Measurements from ENCODE around the gene CORO2B.

CORO2B gene

DNA sequence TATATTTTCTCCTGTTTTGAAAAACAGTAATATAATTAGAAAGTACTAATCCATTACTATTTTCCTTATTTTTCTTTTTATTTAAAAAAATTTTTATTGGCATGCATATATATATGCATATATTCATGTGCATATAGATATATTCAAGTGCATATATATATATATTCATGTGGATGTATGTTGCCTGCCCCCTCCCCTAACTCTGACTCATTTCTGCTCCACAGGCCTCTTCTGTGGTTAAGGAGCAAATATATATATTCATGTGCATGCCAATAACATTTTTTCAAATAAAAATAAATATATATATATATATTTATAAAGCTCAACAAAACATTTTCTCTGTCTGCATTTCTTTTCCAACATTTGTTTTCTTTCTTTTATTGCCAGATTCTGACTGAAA is 13.6 kb upstream of the CORO2B start:
- Histone ChIP-seq H3K4me2 (ENCODE audit: low read depth, low read length) (no peak overlapping the region), H3K9me3 (replicated peaks; ENCODE audit: insufficient read depth, low read length) (no peaks in the 10 kb centered on the region), H3K4me1 (ENCODE audit: low read length) (no peaks in the 10 kb centered on the region), H2AFZ (ENCODE audit: low read length) (no peak overlapping the region), H3K79me2 (ENCODE audit: low read length) (no peaks in the 10 kb centered on the region), H3K4me3 (ENCODE audit: low read length) (no peak overlapping the region), H3K9ac (ENCODE audit: low read length) (no peak overlapping the region), H3K36me3 (replicated peaks; ENCODE audit: insufficient read depth, low read length) (no peaks in the 10 kb centered on the region), H3K27ac (ENCODE audit: low read length) (no peak overlapping the region), H4K20me1 (ENCODE audit: insufficient read depth, low read length) (no peaks in the 10 kb centered on the region), H3K9me2 (replicated peaks; ENCODE audit: insufficient read depth, low read length) (no peaks in the 10 kb centered on the region), H3F3A (ENCODE audit: insufficient read depth, low read length) (no peaks in the 10 kb centered on the region), H3K27me3 (replicated peaks; ENCODE audit: insufficient read depth, low read length) (no peaks in the 10 kb centered on the region)
- DNase-seq = no peak
- no peak for TF ChIP-seq EZH2phosphoT487 (IDR thresholded peaks at IDR 0.05; ENCODE audit: low read length)
- no peak for TF ChIP-seq EZH2 (optimal IDR thresholded peaks at IDR 0.05; ENCODE audit: low read depth, low read length)
- TF ChIP-seq, protein P1, sequence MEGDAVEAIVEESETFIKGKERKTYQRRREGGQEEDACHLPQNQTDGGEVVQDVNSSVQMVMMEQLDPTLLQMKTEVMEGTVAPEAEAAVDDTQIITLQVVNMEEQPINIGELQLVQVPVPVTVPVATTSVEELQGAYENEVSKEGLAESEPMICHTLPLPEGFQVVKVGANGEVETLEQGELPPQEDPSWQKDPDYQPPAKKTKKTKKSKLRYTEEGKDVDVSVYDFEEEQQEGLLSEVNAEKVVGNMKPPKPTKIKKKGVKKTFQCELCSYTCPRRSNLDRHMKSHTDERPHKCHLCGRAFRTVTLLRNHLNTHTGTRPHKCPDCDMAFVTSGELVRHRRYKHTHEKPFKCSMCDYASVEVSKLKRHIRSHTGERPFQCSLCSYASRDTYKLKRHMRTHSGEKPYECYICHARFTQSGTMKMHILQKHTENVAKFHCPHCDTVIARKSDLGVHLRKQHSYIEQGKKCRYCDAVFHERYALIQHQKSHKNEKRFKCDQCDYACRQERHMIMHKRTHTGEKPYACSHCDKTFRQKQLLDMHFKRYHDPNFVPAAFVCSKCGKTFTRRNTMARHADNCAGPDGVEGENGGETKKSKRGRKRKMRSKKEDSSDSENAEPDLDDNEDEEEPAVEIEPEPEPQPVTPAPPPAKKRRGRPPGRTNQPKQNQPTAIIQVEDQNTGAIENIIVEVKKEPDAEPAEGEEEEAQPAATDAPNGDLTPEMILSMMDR (IDR thresholded peaks at IDR 0.05; ENCODE audit: low read length) = no peak

DNA sequence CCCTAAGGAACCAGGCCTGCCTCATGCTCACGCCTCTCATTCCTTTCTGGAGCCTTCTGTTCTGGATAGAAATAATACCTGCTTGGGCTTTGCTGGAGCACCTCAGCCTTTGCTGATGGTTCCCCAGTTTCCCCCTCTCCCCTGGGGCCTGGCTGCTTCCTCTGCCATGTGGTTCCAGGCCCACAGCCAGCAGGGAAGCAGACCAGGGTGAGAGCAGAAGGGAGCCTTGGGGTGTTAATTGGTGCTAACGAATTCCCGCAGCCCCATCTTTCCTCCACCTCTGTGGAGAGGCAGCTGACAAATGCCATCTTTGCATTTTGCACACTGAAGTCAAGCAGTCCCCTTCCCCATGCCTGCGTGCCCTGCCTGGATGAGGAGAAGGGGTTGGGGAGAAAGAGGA is 13.1 kb upstream of the CORO2B start:
- Histone ChIP-seq H3K79me2 (ENCODE audit: low read length) (no peaks in the 10 kb centered on the region), H4K20me1 (ENCODE audit: insufficient read depth, low read length) (no peaks in the 10 kb centered on the region), H3K4me2 (ENCODE audit: low read depth, low read length) (no peak overlapping the region), H3K36me3 (replicated peaks; ENCODE audit: insufficient read depth, low read length) (no peaks in the 10 kb centered on the region), H3F3A (ENCODE audit: insufficient read depth, low read length) (no peaks in the 10 kb centered on the region), H3K9me2 (replicated peaks; ENCODE audit: insufficient read depth, low read length) (no peaks in the 10 kb centered on the region), H2AFZ (ENCODE audit: low read length) (no peak overlapping the region), H3K27me3 (replicated peaks; ENCODE audit: insufficient read depth, low read length) (no peaks in the 10 kb centered on the region), H3K4me1 (ENCODE audit: low read length) (no peaks in the 10 kb centered on the region), H3K9me3 (replicated peaks; ENCODE audit: insufficient read depth, low read length) (no peaks in the 10 kb centered on the region), H3K4me3 (ENCODE audit: low read length) (no peak overlapping the region), H3K9ac (ENCODE audit: low read length) (no peak overlapping the region), H3K27ac (ENCODE audit: low read length) (no peak overlapping the region)
- TF ChIP-seq, protein P1 (IDR thresholded peaks at IDR 0.05; ENCODE audit: low read length) = no peak
- TF ChIP-seq EZH2 (optimal IDR thresholded peaks at IDR 0.05; ENCODE audit: low read depth, low read length) (no peak), EZH2phosphoT487 (IDR thresholded peaks at IDR 0.05; ENCODE audit: low read length) (no peak)
- no peak for DNase-seq

DNA sequence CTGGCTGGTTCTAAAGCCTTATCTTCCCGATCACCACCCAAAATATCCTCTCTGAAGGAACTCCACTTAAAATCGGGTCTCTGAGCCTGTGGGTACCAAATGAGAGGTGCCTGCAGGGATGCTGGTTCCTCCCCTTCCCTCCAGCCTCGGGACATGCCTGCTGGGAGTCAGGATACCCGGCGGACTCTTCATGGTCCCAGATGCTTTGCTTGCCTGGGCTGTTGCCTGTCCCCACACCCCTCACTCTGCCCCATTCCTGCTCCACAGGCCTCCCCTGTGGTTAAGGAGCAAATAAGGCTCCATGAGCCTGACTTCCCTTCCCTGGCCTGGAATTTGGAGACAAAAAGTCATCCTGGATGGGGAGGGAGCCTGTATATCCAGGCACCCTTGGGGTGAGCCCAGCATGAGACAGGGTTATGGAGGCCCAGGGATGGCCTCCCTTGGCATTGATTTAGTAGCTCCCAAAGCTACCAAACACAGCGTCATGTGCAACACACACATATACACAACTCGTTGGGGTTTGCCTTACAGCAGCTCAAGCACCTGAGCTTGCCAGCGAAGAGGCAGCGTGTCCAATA is 12.3 kb upstream of the CORO2B start:
- Histone ChIP-seq H3K79me2 (ENCODE audit: low read length) (no peaks in the 10 kb centered on the region), H3K4me2 (ENCODE audit: low read depth, low read length) (no peak overlapping the region), H2AFZ (ENCODE audit: low read length) (no peak overlapping the region), H3K27me3 (replicated peaks; ENCODE audit: insufficient read depth, low read length) (no peaks in the 10 kb centered on the region), H3K4me3 (ENCODE audit: low read length) (no peak overlapping the region), H3K9me3 (replicated peaks; ENCODE audit: insufficient read depth, low read length) (no peaks in the 10 kb centered on the region), H3K9ac (ENCODE audit: low read length) (no peak overlapping the region), H4K20me1 (ENCODE audit: insufficient read depth, low read length) (no peaks in the 10 kb centered on the region), H3F3A (ENCODE audit: insufficient read depth, low read length) (no peaks in the 10 kb centered on the region), H3K36me3 (replicated peaks; ENCODE audit: insufficient read depth, low read length) (no peaks in the 10 kb centered on the region), H3K27ac (ENCODE audit: low read length) (no peak overlapping the region), H3K4me1 (ENCODE audit: low read length) (no peaks in the 10 kb centered on the region), H3K9me2 (replicated peaks; ENCODE audit: insufficient read depth, low read length) (no peaks in the 10 kb centered on the region)
- no peak for DNase-seq
- TF ChIP-seq EZH2 (optimal IDR thresholded peaks at IDR 0.05; ENCODE audit: low read depth, low read length) = no peak
- TF ChIP-seq EZH2phosphoT487 (IDR thresholded peaks at IDR 0.05; ENCODE audit: low read length) = no peak
- TF ChIP-seq, protein P1 (IDR thresholded peaks at IDR 0.05; ENCODE audit: low read length) = no peak
